HG03342 (cell line): ENCODE data around the gene UIMC1.
A peak's percentile ranks its signal among the peaks of the same experiment; 100 is the strongest.
"Not testable (repeated sequence)": the region's sequence is repeated elsewhere in the genome, so short reads cannot be mapped to it uniquely, and the experiment has no call there.

Experiments used
- ATAC-seq: cut with Tn5 transposase; IDR thresholded peaks from one replicate; pipeline ENCODE4 v1.9.1; 2021; ENCODE audit warnings: mild to moderate bottlenecking, moderate library complexity; ENCODE audit not compliant: unreplicated experiment

UIMC1 gene

GRCh38 chr5:177006265-177006972, at the start of gene UIMC1:
TSS of gene UIMC1 (minus strand) at chr5:177006779. CDS start at chr5:176982615, 24,164 bp downstream.
- ATAC-seq = peak; percentile 80

- ATAC-seq = no peak
Observed at GRCh38 chr5:177049285-177049684, 42.7 kb upstream of the UIMC1 start.

- not testable (repeated sequence) for ATAC-seq
Observed at GRCh38 chr5:177048531-177048930, 42.0 kb upstream of the UIMC1 start.

DNA sequence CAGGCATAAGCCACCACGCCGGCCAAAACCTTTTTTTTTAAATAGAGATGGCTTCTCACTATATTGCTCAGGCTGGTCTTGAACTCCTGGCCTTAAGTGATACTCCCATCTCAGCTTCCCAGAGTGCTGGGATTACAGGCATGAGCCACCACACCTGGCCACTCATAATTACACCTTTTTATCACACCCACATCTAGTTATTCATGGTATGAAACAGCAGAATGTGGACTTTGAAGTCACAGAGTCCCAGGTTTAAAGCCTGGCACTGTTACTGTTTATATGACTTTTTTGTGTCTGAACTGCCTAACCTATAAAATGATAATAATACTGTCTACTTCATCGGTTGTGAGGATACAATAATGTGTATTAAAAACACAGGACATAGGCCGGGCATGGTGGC, 39.1 kb upstream of the UIMC1 start:
- ATAC-seq = no peak

DNA sequence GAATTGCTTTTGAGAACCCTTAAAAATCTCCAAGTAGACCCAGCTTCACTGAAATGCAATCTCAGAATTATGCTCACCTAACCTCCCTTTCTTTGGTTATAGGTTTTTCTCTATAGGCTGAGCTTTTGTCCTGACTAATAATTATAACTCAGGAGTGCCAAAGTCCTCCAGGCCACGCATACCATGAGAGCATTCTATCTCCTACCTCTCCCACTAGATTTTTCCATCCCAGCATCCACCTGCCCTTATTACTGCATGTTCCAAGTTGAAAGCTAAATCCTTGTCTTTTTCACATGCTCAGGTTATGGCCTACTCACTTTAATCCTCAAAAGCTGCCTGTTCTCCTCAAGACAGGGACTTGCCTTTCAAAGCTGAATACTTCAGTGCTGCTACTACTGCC, 38.1 kb upstream of the UIMC1 start:
- ATAC-seq = no peak

- ATAC-seq = no peak
Observed at GRCh38 chr5:177043958-177044357, 37.4 kb upstream of the UIMC1 start.

DNA sequence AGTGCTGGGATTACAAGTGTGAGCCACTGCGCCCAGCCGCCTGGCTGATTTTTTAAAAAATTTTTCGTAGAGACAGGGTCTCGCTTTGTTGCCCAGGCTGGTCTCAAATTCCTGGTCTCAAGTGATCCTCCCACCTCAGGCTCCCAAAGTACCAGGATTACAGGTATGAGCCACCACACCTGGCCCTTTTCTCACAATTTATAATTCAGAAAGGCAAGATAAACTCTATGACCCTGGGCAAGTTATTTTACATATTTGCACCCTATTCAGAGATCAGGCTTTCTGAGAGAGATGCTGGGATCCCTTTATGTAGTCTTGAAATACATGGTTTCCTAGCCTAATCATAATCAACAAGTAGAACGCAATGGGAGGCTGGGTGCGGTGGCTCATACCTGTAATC, 36.5 kb upstream of the UIMC1 start:
- ATAC-seq = no peak

GRCh38 chr5:177041936-177042335, 35.4 kb upstream of the UIMC1 start:
- ATAC-seq = no peak

- no peak for ATAC-seq
Observed at GRCh38 chr5:177040814-177041420, 34.3 kb upstream of the UIMC1 start.

DNA sequence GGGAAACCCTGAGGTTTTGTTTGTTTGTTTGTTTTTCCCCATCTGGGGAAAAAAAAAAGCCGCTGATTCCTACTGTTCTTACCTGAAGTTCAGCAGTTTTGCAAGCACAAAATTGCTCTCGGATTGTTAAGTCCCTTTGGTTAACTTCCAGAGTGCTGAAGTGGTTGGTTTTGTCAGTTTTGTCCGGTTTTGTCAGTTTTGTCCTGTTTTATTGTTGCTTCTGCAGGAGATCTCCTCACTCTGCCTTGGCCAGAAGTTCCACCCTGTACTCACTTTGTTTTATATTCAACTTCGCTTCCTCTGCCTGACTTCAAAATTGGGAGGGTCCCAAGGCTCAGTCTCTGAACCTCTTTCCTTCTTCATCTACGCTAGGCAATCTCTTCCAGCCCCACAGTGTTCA, 30.3 kb upstream of the UIMC1 start:
- ATAC-seq = no peak

DNA sequence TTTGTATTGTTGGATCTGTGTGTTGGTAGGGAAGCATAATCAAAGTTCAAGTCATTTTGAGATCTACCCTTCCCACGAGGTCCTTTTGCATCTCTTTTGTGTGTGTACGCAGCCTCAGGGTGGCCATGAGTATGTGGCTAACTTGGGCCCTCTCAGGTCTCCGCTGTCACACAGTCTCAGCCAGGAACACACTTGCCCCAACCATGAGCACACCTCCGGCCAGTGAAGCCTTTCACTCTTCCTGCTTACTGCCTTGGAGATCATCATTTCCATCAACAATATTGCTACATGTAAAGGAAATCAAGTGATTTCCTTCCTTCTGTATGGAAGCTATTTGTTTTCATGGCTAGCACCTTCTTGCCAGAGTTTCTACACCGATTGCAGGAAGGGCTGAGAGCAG, 29.9 kb upstream of the UIMC1 start:
- no peak for ATAC-seq

- no peak for ATAC-seq
Observed at GRCh38 chr5:177035976-177036375, 29.4 kb upstream of the UIMC1 start.

GRCh38 chr5:177029498-177029897, 22.9 kb upstream of the UIMC1 start:
- ATAC-seq = no peak

- no peak for ATAC-seq
Observed at GRCh38 chr5:177027665-177028064, 21.1 kb upstream of the UIMC1 start.

DNA sequence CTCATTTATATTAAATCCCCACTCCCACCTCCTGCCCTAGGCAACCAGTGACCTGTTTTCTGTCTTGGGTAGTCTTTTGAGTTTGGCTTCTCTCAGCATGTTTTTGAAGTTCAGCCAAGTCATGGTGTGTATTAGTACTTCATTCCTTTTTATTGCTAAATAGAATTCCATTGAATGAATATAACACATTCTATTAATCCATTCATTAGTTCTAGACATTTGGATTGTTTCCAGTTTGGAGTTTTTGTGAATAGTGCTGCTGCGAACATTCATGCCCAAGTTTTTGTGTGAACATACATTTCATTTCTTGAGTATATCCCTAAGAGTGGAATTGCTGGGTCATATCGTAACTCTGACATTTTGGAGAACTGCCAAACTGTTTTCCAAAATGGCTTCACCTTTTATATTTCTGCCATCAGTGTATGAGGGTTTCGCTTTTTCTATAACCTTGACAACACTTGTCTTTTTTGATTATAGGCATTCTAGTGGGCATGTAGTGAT, 18.6 kb upstream of the UIMC1 start:
- no peak for ATAC-seq

GRCh38 chr5:177024559-177024958, 18.0 kb upstream of the UIMC1 start:
- ATAC-seq = no peak

- ATAC-seq = no peak
Observed at GRCh38 chr5:177023303-177023664, 16.7 kb upstream of the UIMC1 start.

DNA sequence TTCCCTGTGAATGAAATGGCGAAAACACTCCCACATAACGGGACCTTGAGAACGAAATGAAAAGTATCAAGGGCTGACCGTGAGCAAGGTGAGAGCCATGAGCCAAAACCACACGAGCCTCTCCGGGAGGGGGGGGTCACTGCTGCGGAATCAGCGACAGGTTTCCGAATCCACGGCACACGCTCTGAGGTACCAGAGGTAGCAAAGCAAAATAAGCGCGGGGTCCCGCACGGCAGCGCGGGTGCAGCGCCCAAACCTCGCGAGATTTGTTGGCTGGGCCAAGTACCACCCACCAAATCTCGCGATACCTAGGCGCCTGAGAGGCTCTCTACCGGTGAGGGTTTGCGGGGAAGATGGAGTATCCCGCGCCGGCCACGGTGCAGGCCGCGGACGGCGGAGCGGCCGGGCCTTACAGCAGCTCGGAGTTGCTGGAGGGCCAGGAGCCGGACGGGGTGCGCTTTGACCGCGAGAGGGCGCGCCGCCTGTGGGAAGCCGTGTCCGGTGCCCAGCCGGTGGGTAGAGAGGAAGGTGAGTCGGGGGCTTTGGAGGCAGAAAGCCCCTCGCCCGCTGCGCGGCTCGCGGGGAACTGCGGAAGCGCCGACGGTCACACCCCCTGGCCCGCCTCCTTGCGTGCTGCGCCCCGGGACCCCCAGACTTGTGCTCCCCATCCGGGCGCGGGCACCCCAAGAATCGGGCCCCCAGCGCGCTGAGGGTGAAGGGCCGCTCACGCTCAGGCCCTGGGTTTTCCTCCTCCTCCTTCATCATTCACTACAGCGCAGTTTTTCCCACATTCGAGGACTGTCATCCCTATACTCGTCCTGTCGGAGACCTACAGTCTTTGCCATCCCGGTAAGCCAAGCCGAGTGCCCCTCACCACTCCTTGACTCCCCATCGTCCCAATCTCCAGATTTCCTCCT, 16.1 kb upstream of the UIMC1 start, which contains the start of gene ZNF346:
TSS of gene ZNF346 (plus strand) at position 311 of the 917 bp plus-strand sequence. CDS start at position 354, 43 bp downstream.
- ATAC-seq = peak; percentile 90

DNA sequence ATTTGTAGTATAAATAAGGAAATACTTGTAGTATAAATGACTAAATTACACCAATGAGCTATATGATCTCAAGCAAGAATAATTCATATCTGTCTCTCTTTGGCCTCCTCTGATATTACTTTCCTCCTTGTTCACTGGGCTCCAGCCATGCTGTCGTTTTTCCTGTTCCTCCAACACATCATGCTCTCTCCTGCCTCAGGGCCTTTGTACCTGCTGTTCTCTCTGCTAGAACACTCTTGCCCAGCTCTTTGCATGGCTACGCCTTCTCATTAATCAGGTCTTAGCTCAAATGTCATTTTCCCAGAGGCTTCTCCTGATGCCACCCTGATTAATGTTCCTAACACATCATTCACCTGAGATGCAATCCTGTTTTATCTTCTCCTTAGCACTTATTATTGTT, 13.5 kb upstream of the UIMC1 start:
- ATAC-seq = no peak

- ATAC-seq = no peak
Observed at GRCh38 chr5:177018341-177018740, 11.8 kb upstream of the UIMC1 start.

- ATAC-seq = no peak
Observed at GRCh38 chr5:177015156-177015555, 8.6 kb upstream of the UIMC1 start.
